Activated naive CD8-positive, alpha-beta T cell (primary cell): ENCODE measurements around the gene GSTO2.
"Not testable (repeated sequence)": the region's sequence is repeated elsewhere in the genome, so short reads cannot be mapped to it uniquely, and the experiment has no call there.

Source experiments
- H3K27ac Mint-ChIP-seq: one replicate; pipeline ENCODE4 v1.8.0; 2021; ENCODE audit warnings: mixed read lengths
- H3K27me3 Mint-ChIP-seq: one replicate; pipeline ENCODE4 v1.8.0; 2021; ENCODE audit warnings: mixed read lengths
- H3K36me3 Mint-ChIP-seq: one replicate; pipeline ENCODE4 v1.8.0; 2021; ENCODE audit warnings: mixed read lengths
- H3K4me1 Mint-ChIP-seq: one replicate; pipeline ENCODE4 v1.8.0; 2021; ENCODE audit warnings: low read depth, mixed read lengths
- H3K4me3 Mint-ChIP-seq: one replicate; pipeline ENCODE4 v1.8.0; 2021; ENCODE audit warnings: mild to moderate bottlenecking, mixed read lengths
- H3K9me3 Mint-ChIP-seq: one replicate; pipeline ENCODE4 v1.8.0; 2021; ENCODE audit warnings: low read depth, mixed read lengths

GSTO2 gene

GRCh38 chr10:104246976-104247375 is 22.0 kb upstream of the GSTO2 start:
- no peak overlapping the region for H3K27ac Mint-ChIP-seq

GRCh38 chr10:104247513-104248146 is 21.4 kb upstream of the GSTO2 start:
- no peak overlapping the region for H3K27ac Mint-ChIP-seq
- H3K36me3 Mint-ChIP-seq = no peaks in the 10 kb centered on the region
- no peaks in the 10 kb centered on the region for H3K4me1 Mint-ChIP-seq
- no peaks in the 10 kb centered on the region for H3K27me3 Mint-ChIP-seq
- peaks cover 4% of the 10 kb centered on the region for H3K9me3 Mint-ChIP-seq
- H3K4me3 Mint-ChIP-seq = no peak overlapping the region

More at GRCh38 chr10:104246976-104247375, 22.0 kb upstream of the GSTO2 start:
- H3K36me3 Mint-ChIP-seq = no peaks in the 10 kb centered on the region
- no peak overlapping the region for H3K4me3 Mint-ChIP-seq
- H3K4me1 Mint-ChIP-seq = no peaks in the 10 kb centered on the region
- H3K27me3 Mint-ChIP-seq = no peaks in the 10 kb centered on the region
- H3K9me3 Mint-ChIP-seq = peaks cover 4% of the 10 kb centered on the region

GRCh38 chr10:104248931-104249330 is 20.1 kb upstream of the GSTO2 start:
- peaks cover 11% of the 10 kb centered on the region for H3K4me1 Mint-ChIP-seq
- H3K4me3 Mint-ChIP-seq, H3K36me3 Mint-ChIP-seq, H3K27me3 Mint-ChIP-seq, H3K27ac Mint-ChIP-seq, H3K9me3 Mint-ChIP-seq: not testable (repeated sequence)

- Mint-ChIP-seq H3K4me3 (no peak overlapping the region), H3K27me3 (no peaks in the 10 kb centered on the region), H3K4me1 (peaks cover 17% of the 10 kb centered on the region)
Measured at GRCh38 chr10:104250371-104250770, 18.6 kb upstream of the GSTO2 start.

GRCh38 chr10:104251443-104251842 is 17.5 kb upstream of the GSTO2 start:
- Mint-ChIP-seq H3K27me3 (no peaks in the 10 kb centered on the region), H3K27ac (no peak overlapping the region), H3K4me3 (no peak overlapping the region), H3K9me3 (peaks cover 4% of the 10 kb centered on the region), H3K4me1 (peaks cover 28% of the 10 kb centered on the region), H3K36me3 (no peaks in the 10 kb centered on the region)

More at GRCh38 chr10:104250371-104250770, 18.6 kb upstream of the GSTO2 start:
- Mint-ChIP-seq H3K27ac (no peak overlapping the region), H3K9me3 (peaks cover 4% of the 10 kb centered on the region), H3K36me3 (no peaks in the 10 kb centered on the region)

GRCh38 chr10:104252368-104252767 is 16.6 kb upstream of the GSTO2 start:
- no peaks in the 10 kb centered on the region for H3K27me3 Mint-ChIP-seq
- no peak overlapping the region for H3K4me3 Mint-ChIP-seq
- H3K4me1 Mint-ChIP-seq = peaks cover 36% of the 10 kb centered on the region
- no peak overlapping the region for H3K27ac Mint-ChIP-seq
- H3K9me3 Mint-ChIP-seq = peaks cover 1% of the 10 kb centered on the region
- peaks cover 2% of the 10 kb centered on the region for H3K36me3 Mint-ChIP-seq

GRCh38 chr10:104253106-104253505 is 15.9 kb upstream of the GSTO2 start:
- H3K4me1 Mint-ChIP-seq = peaks cover 39% of the 10 kb centered on the region
- H3K4me3 Mint-ChIP-seq = peak overlapping the region; percentile 95
- peaks cover 5% of the 10 kb centered on the region for H3K36me3 Mint-ChIP-seq
- no peaks in the 10 kb centered on the region for H3K27me3 Mint-ChIP-seq
- H3K9me3 Mint-ChIP-seq = no peaks in the 10 kb centered on the region
- H3K27ac Mint-ChIP-seq = peak overlapping the region; percentile 98

GRCh38 chr10:104253606-104254410 is 15.2 kb upstream of the GSTO2 start:
- Mint-ChIP-seq H3K36me3 (peaks cover 5% of the 10 kb centered on the region), H3K27ac (peak overlapping the region; percentile 98), H3K9me3 (no peaks in the 10 kb centered on the region), H3K27me3 (no peaks in the 10 kb centered on the region), H3K4me3 (peak overlapping the region; percentile 95), H3K4me1 (peaks cover 46% of the 10 kb centered on the region)

- Mint-ChIP-seq H3K27ac (peak within 1 kb of the TSS; percentile 98), H3K4me3 (peak within 1 kb of the TSS; percentile 95), H3K9me3 (no peaks in the 10 kb centered on the region), H3K4me1 (peaks cover 55% of the 10 kb centered on the region), H3K36me3 (peaks cover 8% of the 10 kb centered on the region), H3K27me3 (no peaks in the 10 kb centered on the region)
Measured at GRCh38 chr10:104254493-104255310, 14.3 kb upstream of the GSTO2 start, which contains the start of gene GSTO1. Gene GSTO1, plus strand, starts transcription at chr10:104254892. Its CDS starts 37 bp downstream, at chr10:104254929.

- peaks cover 15% of the 10 kb centered on the region for H3K36me3 Mint-ChIP-seq
- H3K27ac Mint-ChIP-seq = peak overlapping the region; percentile 98
- H3K9me3 Mint-ChIP-seq = no peaks in the 10 kb centered on the region
- peak overlapping the region; percentile 95 for H3K4me3 Mint-ChIP-seq
- peaks cover 63% of the 10 kb centered on the region for H3K4me1 Mint-ChIP-seq
- no peaks in the 10 kb centered on the region for H3K27me3 Mint-ChIP-seq
Measured at GRCh38 chr10:104255311-104255981, 13.5 kb upstream of the GSTO2 start.

GRCh38 chr10:104256335-104256961 is 12.5 kb upstream of the GSTO2 start:
- peaks cover 18% of the 10 kb centered on the region for H3K36me3 Mint-ChIP-seq
- H3K4me1 Mint-ChIP-seq = peaks cover 73% of the 10 kb centered on the region
- H3K4me3 Mint-ChIP-seq = peak overlapping the region; percentile 95
- H3K9me3 Mint-ChIP-seq = no peaks in the 10 kb centered on the region
- peak overlapping the region; percentile 98 for H3K27ac Mint-ChIP-seq
- H3K27me3 Mint-ChIP-seq = no peaks in the 10 kb centered on the region

- Mint-ChIP-seq H3K9me3 (no peaks in the 10 kb centered on the region), H3K4me1 (peaks cover 81% of the 10 kb centered on the region), H3K27ac (peak overlapping the region; percentile 84), H3K36me3 (peaks cover 18% of the 10 kb centered on the region), H3K4me3 (peak overlapping the region; percentile 95), H3K27me3 (no peaks in the 10 kb centered on the region)
Measured at GRCh38 chr10:104257235-104257634, 11.7 kb upstream of the GSTO2 start.

- Mint-ChIP-seq H3K4me1 (peaks cover 82% of the 10 kb centered on the region), H3K27me3 (no peaks in the 10 kb centered on the region), H3K27ac (peak overlapping the region; percentile 61), H3K36me3 (peaks cover 18% of the 10 kb centered on the region), H3K4me3 (no peak overlapping the region), H3K9me3 (no peaks in the 10 kb centered on the region)
Measured at GRCh38 chr10:104258209-104258608, 10.8 kb upstream of the GSTO2 start.

GRCh38 chr10:104259456-104259855 is 9.5 kb upstream of the GSTO2 start:
- peak overlapping the region; percentile 87 for H3K27ac Mint-ChIP-seq
- H3K27me3 Mint-ChIP-seq = no peaks in the 10 kb centered on the region
- no peaks in the 10 kb centered on the region for H3K9me3 Mint-ChIP-seq
- peaks cover 82% of the 10 kb centered on the region for H3K4me1 Mint-ChIP-seq
- peaks cover 21% of the 10 kb centered on the region for H3K36me3 Mint-ChIP-seq
- H3K4me3 Mint-ChIP-seq = peak overlapping the region; percentile 18
